Measurements from ENCODE around the gene NUMB.
A peak's percentile ranks its signal among the peaks of the same experiment; 100 is the strongest.

The NUMB gene

GRCh38 chr14:73241481-73242165 is 216.7 kb downstream of the NUMB start:
- no peak for DNase-seq

DNA sequence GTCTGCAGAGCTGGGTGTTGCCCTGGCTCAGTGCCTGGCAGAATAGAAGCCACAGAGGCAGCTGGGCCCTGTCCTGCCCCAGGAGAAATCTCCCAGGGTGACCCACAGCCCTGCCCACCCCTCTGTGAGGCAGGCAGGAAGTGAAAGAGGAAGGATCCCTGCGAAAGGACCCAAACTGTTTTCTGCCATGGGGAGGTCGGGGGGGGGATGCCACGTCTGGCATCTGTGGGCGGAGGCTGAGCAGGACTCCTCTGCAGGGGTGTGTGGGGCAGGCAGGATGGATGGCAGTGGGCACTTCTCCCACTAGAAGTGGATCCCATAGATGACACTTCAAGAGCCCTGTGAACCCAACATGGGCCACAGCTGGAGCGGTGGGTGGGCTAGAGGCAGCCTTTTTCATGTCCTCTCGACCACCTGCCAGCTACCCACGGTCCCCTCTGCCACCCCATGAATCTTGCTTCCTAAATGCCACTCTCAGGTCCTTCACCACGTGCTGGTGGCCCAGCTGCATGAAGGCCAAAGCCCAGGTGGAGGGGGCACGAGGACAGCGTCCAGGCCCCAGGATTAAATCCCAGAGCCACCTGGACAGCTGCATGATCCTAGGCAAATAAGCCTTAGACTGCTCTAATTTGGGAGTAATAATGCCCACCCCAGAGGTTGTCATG is 217.4 kb downstream of the NUMB start:
- DNase-seq: no peak

- no peak for DNase-seq
Observed at GRCh38 chr14:73239393-73240241, 218.7 kb downstream of the NUMB start.

DNA sequence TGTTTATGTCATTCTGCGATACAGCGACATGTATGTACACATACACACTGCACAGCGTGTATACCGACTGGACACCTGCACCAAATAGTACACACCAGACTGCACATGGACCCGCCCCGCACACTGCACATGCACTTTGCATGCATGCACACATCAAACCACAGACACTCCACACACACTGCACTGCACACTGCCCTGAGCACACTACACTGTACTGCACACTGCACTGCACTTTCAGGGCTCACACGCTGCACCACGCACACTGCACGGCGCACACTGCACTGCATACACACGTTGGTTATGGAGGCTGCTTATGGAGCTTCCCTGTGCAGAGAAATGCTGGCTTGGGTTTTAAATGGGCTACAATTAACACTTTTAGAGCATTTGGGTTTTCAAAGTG is 219.4 kb downstream of the NUMB start:
- DNase-seq: no peak

DNA sequence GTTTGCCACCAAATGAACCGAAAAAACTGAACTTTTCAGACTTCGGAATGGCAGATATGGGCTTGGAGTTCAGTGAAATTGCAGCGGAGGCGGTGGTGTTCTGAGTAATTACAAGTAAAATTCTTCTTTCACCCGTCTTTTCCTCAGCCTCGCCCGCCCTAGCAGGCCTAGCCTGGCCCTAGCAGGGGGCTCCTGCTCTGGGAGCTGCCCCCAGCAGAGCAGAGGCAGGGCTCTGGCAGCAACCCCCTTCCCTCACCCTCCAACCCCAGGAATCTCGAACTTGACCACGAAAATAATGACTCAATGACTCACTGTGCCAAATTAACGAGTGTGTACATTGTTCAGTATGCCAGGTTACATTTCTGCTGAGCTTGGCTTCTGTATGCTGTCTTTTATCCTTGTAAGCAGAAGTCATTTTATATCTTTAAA is 219.9 kb downstream of the NUMB start:
- DNase-seq: peak; percentile 38

- DNase-seq: no peak
Observed at GRCh38 chr14:73237786-73238423, 220.4 kb downstream of the NUMB start.

- DNase-seq: peak; percentile 26
Observed at GRCh38 chr14:73237219-73237785, 221.0 kb downstream of the NUMB start, which contains the start of gene PAPLN. PAPLN (plus strand) TSS chr14:73237506; CDS start chr14:73239779, 2,273 bp downstream.

GRCh38 chr14:73236752-73237218 is 221.6 kb downstream of the NUMB start:
- no peak for DNase-seq

GRCh38 chr14:73236157-73236556 is 222.2 kb downstream of the NUMB start:
- no peak for DNase-seq

GRCh38 chr14:73235531-73236155 is 222.7 kb downstream of the NUMB start:
- DNase-seq: no peak

GRCh38 chr14:73234586-73235394 is 223.6 kb downstream of the NUMB start:
- no peak for DNase-seq

DNA sequence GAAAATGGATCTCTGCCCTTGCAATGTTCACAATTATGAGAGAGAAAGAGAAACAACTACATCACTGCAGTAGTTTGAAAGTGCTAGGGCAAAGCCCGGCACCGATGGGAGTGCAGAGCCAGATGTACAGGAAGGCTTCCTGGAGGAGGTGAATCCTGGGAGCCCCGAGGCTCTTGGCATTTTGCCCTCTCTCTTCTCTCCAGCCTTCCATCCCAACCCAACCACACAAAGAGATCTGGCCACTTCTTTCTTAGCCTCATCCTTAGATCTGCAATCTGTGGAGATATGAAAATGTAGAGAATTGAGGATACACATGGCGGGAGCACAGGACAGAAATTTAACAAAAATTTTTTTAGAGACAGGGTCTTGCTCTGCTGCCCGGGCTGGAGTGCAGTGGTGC is 224.3 kb downstream of the NUMB start:
- no peak for DNase-seq

DNA sequence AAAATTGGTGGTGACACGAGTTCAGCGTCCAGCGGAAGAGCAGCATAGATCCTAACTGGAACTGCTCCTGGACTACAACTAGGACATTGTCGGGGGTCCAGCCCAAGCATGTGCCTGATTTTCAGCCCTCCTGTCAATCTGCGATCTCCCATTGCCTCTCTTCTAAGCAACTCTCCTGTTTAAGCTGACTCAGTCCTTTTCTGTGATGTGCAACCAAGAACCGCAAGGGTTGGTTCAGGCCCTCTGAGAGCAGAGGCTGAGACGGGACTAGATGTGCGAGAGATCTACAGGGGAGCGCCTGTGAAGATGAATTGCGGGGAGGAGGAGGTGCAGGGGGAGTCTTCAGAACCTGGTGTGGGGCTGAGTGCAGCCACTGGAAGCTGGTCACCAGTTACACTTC is 224.8 kb downstream of the NUMB start:
- DNase-seq: no peak

GRCh38 chr14:73232984-73233383 is 225.4 kb downstream of the NUMB start:
- no peak for DNase-seq

GRCh38 chr14:73231981-73232851 is 226.1 kb downstream of the NUMB start:
- DNase-seq: no peak

- no peak for DNase-seq
Observed at GRCh38 chr14:73230051-73230450, 228.3 kb downstream of the NUMB start.

- no peak for DNase-seq
Observed at GRCh38 chr14:73227812-73228781, 230.2 kb downstream of the NUMB start.

DNA sequence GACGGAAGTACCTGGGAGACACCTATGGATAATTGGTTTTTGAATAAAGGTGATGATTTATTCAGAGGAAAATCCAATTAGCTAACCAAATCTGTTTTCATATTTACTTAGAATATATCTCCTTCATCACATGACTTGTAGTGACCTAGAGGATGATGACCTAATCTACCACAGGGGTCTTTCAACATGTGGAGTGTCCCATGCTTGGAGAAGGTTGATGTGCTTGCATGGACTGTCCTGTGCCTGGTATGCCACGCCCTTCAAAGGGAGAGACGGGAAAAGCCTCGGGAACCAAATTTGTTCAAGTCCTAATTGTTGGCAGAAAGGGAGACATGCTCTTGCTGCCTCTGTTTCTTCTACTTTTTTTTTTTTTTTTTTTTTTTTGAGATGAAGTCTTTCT is 232.8 kb downstream of the NUMB start:
- no peak for DNase-seq
